ENCODE measurements around the gene CCDC85C.

DNA sequence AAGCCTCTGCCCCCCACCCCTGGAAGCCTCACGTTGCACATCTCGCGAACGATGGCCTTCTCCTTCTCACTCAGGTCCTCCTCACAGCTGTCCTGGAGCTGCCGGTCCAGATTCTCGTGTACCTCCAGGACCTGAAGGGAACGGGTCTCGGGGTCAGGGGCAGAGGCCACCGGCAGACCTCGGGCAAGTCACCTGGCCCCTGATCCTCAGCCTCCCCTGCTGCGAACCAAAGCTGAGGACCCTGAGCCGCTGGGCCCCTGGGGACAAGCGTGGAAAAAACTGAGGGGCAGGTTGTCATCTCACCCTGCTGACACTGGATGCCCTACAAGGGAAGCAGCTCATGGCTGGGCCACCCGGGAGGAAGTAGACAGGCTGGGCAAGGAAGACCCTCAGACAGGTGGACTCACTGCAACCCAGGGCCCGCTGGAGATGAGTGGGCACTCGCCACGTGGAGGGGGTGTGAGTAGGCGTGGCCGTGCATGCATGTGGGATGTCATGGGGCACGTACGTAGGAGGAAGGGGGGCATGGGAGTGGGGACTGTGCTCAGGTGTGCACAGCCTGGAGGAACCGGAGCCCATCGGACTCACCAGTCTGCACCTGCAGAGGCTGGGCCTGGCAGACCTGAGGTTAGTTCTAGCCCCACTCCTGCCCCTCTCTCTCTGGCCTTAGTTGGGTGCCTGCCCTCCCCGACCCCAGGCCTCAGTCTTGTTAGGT lies 87.7 kb downstream of the CCDC85C start:
- no peak for TF ChIP-seq CTCF (IDR thresholded peaks at IDR 0.05; ENCODE audit: low read depth, low read length)
- TF ChIP-seq EZH2phosphoT487 (IDR thresholded peaks at IDR 0.05; ENCODE audit: low read depth): no peak
